ENCODE measurements around the gene CDK13. TPM values are rescaled to one million over a fixed set of nuclear protein-coding genes. Genes with fewer than 3 reads are reported as not detected.

The CDK13 gene
- total and polyA plus RNA-seq, 8 donors: 38.0 to 79.8 (median 72.4) TPM

GRCh38 chr7:40133561-40134427 is 183.7 kb downstream of the CDK13 start:
- no peak for TF ChIP-seq CTCF (IDR thresholded peaks at IDR 0.05)
- peaks cover 0 to 16% of the 10 kb centered on the region in 2 donors for H3K27me3 ChIP-seq
- intact Hi-C loops (cut with DNase I): no loop called here
- peak overlapping the region; percentile 82 to 89 for H3K4me3 ChIP-seq
- no peaks in the 10 kb centered on the region for H3K9me3 ChIP-seq
- H3K36me3 ChIP-seq: no peaks in the 10 kb centered on the region
- H3K4me1 ChIP-seq: peaks cover 12 to 30% of the 10 kb centered on the region in 2 donors
- peak; percentile 77 for ATAC-seq
- peak overlapping the region; percentile 87 to 95 for H3K27ac ChIP-seq
- peak in 1 of 4 donors; percentile 7 for DNase-seq

- H3K9me3 ChIP-seq: no peaks in the 10 kb centered on the region
- H3K27ac ChIP-seq: peak within 1 kb of the TSS; percentile 87 to 95
- intact Hi-C loops (cut with DNase I): no loop called here
- peaks cover 12 to 30% of the 10 kb centered on the region in 2 donors for H3K4me1 ChIP-seq
- peak within 1 kb of the TSS; percentile 82 to 89 for H3K4me3 ChIP-seq
- ATAC-seq (peak; percentile 99), DNase-seq (peak; percentile 84 to 96 (median 94))
- H3K36me3 ChIP-seq: no peaks in the 10 kb centered on the region
- TF ChIP-seq CTCF (IDR thresholded peaks at IDR 0.05): peak; percentile 98 to 100
- peaks cover 0 to 16% of the 10 kb centered on the region in 2 donors for H3K27me3 ChIP-seq
Observed at GRCh38 chr7:40134428-40135316, 184.6 kb downstream of the CDK13 start, which contains the start of the genes MPLKIP and SUGCT. TSS of gene MPLKIP (minus strand) at chr7:40134622. CDS start at chr7:40134567, 55 bp downstream. TSS of gene SUGCT (plus strand) at chr7:40135005.

GRCh38 chr7:40135317-40135610 is 185.2 kb downstream of the CDK13 start:
- intact Hi-C loops (cut with DNase I): no loop called here
- DNase-seq (no peak), ATAC-seq (no peak)
- Histone ChIP-seq H3K36me3 (no peaks in the 10 kb centered on the region), H3K4me3 (peak overlapping the region; percentile 82 to 89), H3K9me3 (no peaks in the 10 kb centered on the region), H3K27me3 (peaks cover 0 to 16% of the 10 kb centered on the region in 2 donors), H3K4me1 (peaks cover 12 to 30% of the 10 kb centered on the region in 2 donors), H3K27ac (peak overlapping the region in 1 of 2 donors; percentile 95)
- no peak for TF ChIP-seq CTCF (IDR thresholded peaks at IDR 0.05)

GRCh38 chr7:40137563-40137962 is 187.5 kb downstream of the CDK13 start:
- intact Hi-C loops (cut with DNase I): no loop called here
- no peak for ATAC-seq
- Histone ChIP-seq H3K36me3 (no peaks in the 10 kb centered on the region), H3K27ac (no peak overlapping the region), H3K9me3 (no peaks in the 10 kb centered on the region), H3K4me1 (peaks cover 7 to 19% of the 10 kb centered on the region in 2 donors), H3K27me3 (peaks cover 0 to 16% of the 10 kb centered on the region in 2 donors), H3K4me3 (no peak overlapping the region)
- TF ChIP-seq CTCF (IDR thresholded peaks at IDR 0.05): no peak
- no peak for DNase-seq
